Lung (tissue), 12 donors: ENCODE data around the gene DENND4C. TPM values are rescaled to one million over a fixed set of nuclear protein-coding genes. Genes with fewer than 3 reads are reported as not detected.

ENCODE experiments used
- ATAC-seq: fragments of 200-7000 bp; cut with Tn5 transposase; one replicate; pipeline ENCODE4 v1.9.1; 2020; ENCODE audit warnings: moderate number of reproducible peaks; ENCODE audit not compliant: insufficient read depth, low FRiP score
- DNase-seq, 3 donors: peaks; one replicate each; pipeline ENCODE4 v3.0.0-alpha.2; 2013 to 2017
- H3K27ac ChIP-seq, 2 donors: one replicate each; pipeline ENCODE4 v1.5.1; 2013; ENCODE audit warnings: mild to moderate bottlenecking in 2 of 2, moderate library complexity in 2 of 2, control low read depth in 1 of 2, inconsistent platforms in 1 of 2, low read depth in 1 of 2, low read length in 1 of 2
- H3K27me3 ChIP-seq, 3 donors: one replicate each; pipeline ENCODE4 v1.5.1; 2013; ENCODE audit warnings: low read length in 2 of 3; ENCODE audit not compliant: control insufficient read depth in 3 of 3, insufficient read depth in 3 of 3
- H3K36me3 ChIP-seq, 4 donors: one replicate each; pipeline ENCODE4 v1.5.1; 2013; ENCODE audit warnings: low read length in 4 of 4, mild to moderate bottlenecking in 1 of 4, moderate library complexity in 1 of 4; ENCODE audit not compliant: control insufficient read depth in 4 of 4, insufficient read depth in 4 of 4
- H3K4me1 ChIP-seq, 5 donors: one replicate each; pipeline ENCODE4 v1.5.1; 2013; ENCODE audit warnings: low read length in 5 of 5, mild to moderate bottlenecking in 2 of 5, moderate library complexity in 1 of 5; ENCODE audit not compliant: control insufficient read depth in 5 of 5, insufficient read depth in 5 of 5
- H3K4me3 ChIP-seq: one replicate; pipeline ENCODE4 v1.5.1; 2013; ENCODE audit warnings: mild to moderate bottlenecking, control low read depth, moderate library complexity
- H3K9ac ChIP-seq, 2 donors: one replicate each; pipeline ENCODE4 v1.5.1; 2013; ENCODE audit warnings: low read length in 2 of 2, control low read depth in 1 of 2; ENCODE audit not compliant: insufficient read depth in 1 of 2
- H3K9me3 ChIP-seq, 4 donors: one replicate each; pipeline ENCODE4 v1.5.1; 2013; ENCODE audit warnings: low read length in 3 of 4, mild to moderate bottlenecking in 1 of 4, moderate library complexity in 1 of 4; ENCODE audit not compliant: control insufficient read depth in 4 of 4, insufficient read depth in 3 of 4
- CTCF ChIP-seq: IDR thresholded peaks from 2 replicates; pipeline ENCODE4 v1.5.1; 2012; ENCODE audit warnings: mild to moderate bottlenecking; ENCODE audit errors: control extremely low read depth, extremely low read depth
- WGBS, 2 donors: extraction: QIAGEN DNeasy Blood & Tissue Kit; methylation state at CpG; one replicate each; pipeline ENCODE4 v1.1.7; 2013; 5-methylcytosine and 5-hydroxymethylcytosine counted together
- polyA plus RNA-seq, 2 donors: library from polyadenylated mRNA; stranded (reverse); fragments of 200-250 nt; gene quantifications; one replicate each; pipeline ENCODE4 v1.2.1, GENCODE V29; 2013
- total RNA-seq, 2 donors: library from RNA; depleted of rRNA in 1 of 2; stranded (reverse); fragments of >200 nt in 1 of 2; gene quantifications; one replicate each; pipeline ENCODE4 v1.2.1, GENCODE V29; 2014 to 2021
- donor health status: control.
- donor health status: control.
- donor health status: Bipolar disorder and iron deficiency.
- donor health status: healthy.
- donor health status: DM: yes; HTN: yes; CAD: no.

Gene DENND4C
- total and polyA plus RNA-seq, 4 donors: 9.4 to 154 (median 33.9) TPM

DNA sequence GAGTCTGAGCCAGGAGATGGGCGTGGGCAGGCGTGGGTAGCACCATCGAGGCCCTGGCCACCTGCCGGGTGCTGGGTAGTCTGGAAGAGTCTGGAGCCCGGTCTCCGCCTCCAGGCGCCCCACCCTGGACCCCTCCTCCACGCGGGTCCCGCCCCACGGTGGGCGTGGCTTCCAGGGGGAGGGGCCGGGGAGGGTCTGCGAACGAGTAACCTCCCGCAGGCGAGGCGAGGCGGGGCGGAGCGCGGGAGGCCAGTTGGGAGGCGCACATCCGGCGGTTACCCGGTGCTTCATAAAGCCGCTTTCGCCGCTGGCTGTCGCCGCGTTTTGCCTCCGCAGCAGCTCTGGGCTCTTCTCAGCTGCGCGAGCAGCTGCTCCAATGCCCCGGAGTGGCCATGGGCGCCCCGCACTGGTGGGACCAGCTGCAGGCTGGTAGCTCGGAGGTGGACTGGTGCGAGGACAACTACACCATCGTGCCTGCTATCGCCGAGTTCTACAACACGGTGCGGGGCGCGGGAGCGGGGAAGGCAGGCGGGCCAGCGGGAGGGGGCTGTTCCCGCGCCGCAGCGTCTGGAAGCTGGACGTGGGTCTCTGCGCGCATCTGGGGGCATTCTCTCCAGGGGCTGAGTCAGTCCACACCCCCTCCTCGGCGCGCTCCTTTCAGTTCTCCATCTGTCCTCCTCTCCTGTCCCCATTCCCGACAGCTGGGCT lies 178.4 kb downstream of the DENND4C start, which contains the start of gene ACER2:
ACER2 (plus strand) TSS at position 317 of the 708 bp plus-strand sequence; CDS start at position 393, 76 bp downstream.
- DNase-seq: peak; percentile 94 to 96 (median 95)
- Histone ChIP-seq H3K9me3 (no peaks in the 10 kb centered on the region), H3K4me3 (peak within 1 kb of the TSS; percentile 79), H3K27me3 (no peaks in the 10 kb centered on the region), H3K36me3 (no peaks in the 10 kb centered on the region), H3K27ac (peak within 1 kb of the TSS; percentile 71 to 84), H3K9ac (peak within 1 kb of the TSS; percentile 4 to 67), H3K4me1 (peaks cover 0 to 6% (median 2%) of the 10 kb centered on the region in 5 donors)
- 0 to 1% methylated on average over 61 of the region's 61 CpGs for WGBS, 2 donors
- no peak for TF ChIP-seq CTCF
- ATAC-seq: peak; percentile 99

GRCh38 chr9:19409401-19410194 lies 179.1 kb downstream of the DENND4C start:
- Histone ChIP-seq H3K4me1 (peaks cover 0 to 6% (median 2%) of the 10 kb centered on the region in 5 donors), H3K27me3 (no peaks in the 10 kb centered on the region), H3K4me3 (peak overlapping the region; percentile 79), H3K27ac (peak overlapping the region; percentile 71 to 82), H3K9ac (peak overlapping the region; percentile 4 to 67), H3K9me3 (no peaks in the 10 kb centered on the region), H3K36me3 (no peaks in the 10 kb centered on the region)
- TF ChIP-seq CTCF: no peak
- ATAC-seq (no peak), DNase-seq (peak; percentile 44 to 47 (median 47))
- 1 to 2% methylated on average over 17 of the region's 17 CpGs for WGBS, 2 donors

GRCh38 chr9:19410195-19410503 lies 179.7 kb downstream of the DENND4C start:
- no peak overlapping the region for H3K27ac ChIP-seq
- no peak overlapping the region for H3K4me3 ChIP-seq

More at GRCh38 chr9:19410195-19410503, 179.7 kb downstream of the DENND4C start:
- ATAC-seq (no peak), DNase-seq (no peak)
- no peak for TF ChIP-seq CTCF
- WGBS, 2 donors: 96 to 99% methylated on average over 2 of the region's 2 CpGs
- H3K4me1 ChIP-seq: peaks cover 0 to 6% (median 2%) of the 10 kb centered on the region in 5 donors
- no peak overlapping the region for H3K9ac ChIP-seq
- no peaks in the 10 kb centered on the region for H3K27me3 ChIP-seq
- no peaks in the 10 kb centered on the region for H3K36me3 ChIP-seq
- no peaks in the 10 kb centered on the region for H3K9me3 ChIP-seq
